Embryonic facial prominence (tissue), 1 donor: ENCODE data around the gene PKD1.

Experiments
- DNase-seq: peaks from one replicate; pipeline ENCODE4 v3.0.0-alpha.2; 2016; ENCODE audit errors: extremely low spot score

Gene PKD1

DNA sequence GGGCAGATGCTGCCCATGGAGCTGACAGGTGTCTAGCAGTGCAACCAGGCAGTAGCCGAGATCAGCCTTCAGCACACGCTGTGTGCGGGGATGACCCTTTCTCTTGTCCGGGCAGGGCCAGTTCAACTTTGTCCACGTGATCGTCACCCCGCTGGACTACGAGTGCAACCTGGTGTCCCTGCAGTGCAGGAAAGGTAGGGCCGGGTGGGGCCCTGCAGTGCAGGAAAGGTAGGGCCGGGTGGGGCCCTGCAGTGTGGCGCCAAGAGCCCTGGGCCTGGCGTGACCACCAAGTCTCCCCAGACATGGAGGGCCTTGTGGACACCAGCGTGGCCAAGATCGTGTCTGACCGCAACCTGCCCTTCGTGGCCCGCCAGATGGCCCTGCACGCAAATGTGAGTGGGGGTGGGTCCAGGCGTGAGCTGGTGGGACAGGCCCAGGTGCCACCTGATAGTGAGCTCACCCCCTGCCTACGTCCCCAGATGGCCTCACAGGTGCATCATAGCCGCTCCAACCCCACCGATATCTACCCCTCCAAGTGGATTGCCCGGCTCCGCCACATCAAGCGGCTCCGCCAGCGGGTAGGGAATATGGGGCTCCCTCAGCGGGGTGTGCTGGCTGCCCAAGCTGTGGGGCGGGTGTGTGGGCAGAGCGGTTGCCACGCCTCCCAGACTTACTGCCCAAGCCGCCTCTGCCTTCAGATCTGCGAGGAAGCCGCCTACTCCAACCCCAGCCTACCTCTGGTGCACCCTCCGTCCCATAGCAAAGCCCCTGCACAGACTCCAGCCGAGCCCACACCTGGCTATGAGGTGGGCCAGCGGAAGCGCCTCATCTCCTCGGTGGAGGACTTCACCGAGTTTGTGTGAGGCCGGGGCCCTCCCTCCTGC is 47.7 kb downstream of the PKD1 start:
- no peak for DNase-seq

DNA sequence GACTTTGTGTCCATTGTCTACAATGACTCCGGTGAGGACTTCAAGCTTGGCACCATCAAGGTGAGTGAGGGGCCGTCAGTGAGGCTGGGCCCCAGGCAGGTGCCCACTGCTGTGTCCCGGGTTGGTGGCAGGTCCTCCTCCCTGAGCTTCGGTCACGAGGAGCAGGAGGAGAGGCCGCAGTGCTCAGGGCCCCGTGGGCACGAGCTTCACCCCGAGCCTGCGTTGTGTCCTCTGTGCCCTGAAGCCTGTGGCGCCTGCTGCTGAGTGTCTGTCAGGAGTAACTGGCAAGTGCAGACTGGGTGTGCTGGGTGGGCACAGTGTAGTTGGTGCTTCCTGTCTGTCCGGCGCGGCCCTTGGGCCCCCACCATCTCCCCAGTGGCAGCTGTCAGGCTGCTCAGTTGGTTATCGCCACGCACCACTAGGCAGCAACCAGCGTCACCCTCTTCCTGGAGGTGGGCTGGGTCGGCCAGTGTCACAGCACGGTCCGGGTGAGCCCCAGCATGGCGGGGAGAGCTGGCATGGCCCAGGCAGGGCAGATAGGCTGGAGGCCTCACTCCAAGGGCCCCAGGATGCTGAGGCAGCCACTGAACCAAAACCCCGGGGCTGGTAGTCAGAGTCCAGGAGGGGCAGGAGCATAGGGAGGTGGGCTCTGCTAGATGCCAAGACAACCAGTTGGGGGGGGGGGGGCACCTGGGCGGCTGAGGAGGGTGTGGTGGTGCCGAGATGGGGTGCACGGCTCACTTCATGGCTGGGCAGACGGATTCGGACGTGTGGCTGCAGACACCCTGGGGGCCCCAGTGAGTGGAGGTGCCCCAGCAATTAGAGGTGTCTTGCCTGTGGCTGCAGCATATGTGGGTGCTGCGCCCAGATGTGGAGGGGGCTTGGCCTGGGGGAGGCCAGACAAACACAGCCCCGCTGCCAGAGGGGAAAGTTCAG is 48.6 kb downstream of the PKD1 start:
- DNase-seq = no peak

DNA sequence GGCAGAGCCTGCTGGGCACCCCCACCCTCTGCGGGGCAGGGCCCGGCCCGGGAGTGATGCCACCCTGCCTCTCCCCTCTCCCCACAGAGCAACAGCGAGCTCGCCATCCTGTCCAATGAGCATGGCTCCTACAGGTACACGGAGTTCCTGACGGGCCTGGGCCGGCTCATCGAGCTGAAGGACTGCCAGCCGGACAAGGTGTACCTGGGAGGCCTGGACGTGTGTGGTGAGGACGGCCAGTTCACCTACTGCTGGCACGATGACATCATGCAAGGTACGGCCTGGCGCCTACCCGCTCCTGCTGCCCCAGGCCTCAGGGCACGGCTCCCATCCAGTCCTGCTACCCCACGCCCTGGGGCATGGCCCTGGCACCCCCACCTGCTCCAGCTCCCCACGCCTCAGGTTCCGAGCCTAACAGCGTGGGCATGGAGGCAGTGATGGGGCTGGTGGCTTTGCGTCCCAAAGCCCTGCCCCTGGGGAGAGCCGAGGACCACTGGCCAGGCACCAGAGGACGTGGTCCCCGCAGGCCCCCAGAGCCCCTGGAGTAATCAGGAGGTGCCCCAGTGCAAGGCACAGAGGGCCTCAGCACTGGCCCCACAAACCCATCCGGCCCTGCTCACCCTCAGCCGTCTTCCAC is 49.5 kb downstream of the PKD1 start:
- no peak for DNase-seq

DNA sequence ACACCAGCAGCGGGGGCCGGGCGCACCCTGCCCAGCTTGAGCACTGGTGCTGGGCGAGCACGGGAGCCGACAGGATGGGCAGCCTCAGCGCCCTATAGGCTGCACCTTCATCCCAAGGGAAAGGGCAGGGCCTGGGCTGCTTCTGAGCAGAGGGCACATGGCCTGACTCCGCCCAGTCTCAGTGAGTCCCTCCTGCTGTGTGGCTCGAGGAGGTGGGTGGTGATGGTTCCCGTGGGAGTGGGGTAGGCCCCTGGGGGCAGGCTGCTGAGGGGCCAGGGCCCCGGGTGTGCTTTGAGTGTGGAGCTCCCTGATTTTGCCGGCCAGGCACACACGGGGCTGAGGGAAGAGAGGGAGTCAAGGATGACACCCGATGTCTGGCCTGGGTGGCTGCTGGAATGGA is 50.0 kb downstream of the PKD1 start:
- no peak for DNase-seq

DNA sequence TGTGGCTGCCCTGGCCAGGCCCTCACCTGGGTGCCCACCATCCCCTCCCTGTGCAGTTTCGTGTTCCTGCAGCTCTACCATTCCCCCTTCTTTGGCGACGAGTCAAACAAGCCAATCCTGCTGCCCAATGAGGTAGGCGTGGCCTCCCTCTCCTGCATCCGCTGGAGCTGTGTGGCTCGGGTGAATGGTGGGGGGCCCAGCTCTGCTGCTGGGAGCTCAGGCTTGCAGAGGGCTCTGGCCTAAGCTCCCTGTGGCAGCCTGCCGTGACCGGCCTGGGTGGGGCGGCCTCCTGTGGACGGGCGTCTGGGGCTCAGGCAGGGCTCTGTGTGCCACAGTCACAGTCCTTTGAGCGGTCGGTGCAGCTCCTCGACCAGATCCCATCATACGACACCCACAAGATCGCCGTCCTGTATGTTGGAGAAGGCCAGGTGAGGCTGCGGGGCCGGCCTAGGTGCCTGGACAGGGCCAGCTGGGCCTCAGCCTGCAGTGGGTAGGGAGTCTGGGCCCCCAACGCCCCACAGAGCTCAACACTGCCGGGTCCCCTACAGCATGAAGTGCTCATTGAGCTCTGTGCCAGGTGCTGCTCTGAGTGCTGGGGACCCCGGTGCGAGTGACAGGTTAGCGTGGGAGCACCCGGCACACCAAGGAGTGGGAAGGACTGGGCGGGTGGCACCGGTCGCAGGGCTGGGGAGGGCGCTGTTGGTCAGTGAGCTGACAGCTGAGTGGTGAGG is 50.6 kb downstream of the PKD1 start:
- DNase-seq = no peak

DNA sequence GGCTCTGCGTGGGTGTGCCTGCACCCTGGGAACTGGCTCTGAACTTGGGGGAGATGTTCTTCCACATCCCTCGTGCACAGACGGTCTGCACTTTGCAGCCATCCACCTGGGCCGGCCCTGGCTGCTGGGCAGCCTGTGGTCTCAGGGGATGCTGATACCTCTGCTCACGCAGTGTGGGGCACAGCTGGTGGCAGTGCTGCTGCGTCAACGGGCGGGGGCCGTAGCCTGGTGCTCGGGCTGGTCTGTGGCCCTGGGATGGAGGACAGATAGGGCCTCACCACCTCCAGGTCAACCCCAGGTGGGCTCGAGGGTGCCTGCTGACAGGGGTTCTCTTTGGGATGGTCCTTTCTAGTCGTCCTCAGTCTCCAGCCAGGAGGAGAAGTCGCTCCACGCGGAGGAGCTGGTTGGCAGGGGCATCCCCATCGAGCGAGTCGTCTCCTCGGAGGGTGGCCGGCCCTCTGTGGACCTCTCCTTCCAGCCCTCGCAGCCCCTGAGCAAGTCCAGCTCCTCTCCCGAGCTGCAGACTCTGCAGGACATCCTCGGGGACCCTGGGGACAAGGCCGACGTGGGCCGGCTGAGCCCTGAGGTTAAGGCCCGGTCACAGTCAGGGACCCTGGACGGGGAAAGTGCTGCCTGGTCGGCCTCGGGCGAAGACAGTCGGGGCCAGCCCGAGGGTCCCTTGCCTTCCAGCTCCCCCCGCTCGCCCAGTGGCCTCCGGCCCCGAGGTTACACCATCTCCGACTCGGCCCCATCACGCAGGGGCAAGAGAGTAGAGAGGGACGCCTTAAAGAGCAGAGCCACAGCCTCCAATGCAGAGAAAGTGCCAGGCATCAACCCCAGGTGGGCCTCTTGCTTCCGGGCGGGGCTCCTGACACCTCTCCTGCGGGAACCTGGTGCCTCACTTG is 51.6 kb downstream of the PKD1 start:
- no peak for DNase-seq

DNA sequence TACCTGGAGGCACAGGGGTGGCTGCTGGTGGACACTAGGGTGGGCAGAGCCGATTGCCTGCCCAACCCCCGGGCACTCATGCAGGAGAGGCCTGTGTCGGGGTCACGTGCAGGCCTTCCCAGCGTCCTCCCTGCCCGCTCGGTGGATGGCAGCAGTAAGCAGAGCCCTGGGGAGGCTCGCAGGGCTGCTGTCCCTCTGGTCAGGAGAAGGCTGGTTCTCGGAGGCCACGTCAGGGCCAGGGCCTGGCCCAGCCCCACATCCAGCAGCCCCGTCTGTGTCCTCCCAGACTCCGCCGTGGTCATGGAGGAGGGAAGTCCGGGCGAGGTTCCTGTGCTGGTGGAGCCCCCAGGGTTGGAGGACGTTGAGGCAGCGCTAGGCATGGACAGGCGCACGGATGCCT is 52.3 kb downstream of the PKD1 start:
- no peak for DNase-seq

DNA sequence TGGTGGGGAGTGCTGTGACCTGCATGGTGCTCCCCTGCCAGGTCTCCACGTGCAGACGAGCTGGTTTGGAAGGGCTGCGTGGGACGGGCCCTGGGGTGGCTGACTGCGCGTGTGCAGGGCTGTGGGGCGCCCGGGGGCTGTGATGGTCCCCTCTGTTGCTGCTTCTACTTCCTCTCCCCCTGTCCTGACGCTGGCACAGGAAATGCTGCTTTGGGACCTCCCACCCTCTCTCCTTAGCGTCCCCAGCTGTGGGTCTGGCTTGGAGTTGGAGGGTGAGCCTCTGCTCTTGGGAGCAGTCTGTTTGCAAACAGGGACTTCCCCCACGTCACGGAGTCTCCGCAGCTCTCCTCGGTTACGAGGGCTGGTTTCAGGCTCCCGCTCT is 52.7 kb downstream of the PKD1 start:
- no peak for DNase-seq

DNA sequence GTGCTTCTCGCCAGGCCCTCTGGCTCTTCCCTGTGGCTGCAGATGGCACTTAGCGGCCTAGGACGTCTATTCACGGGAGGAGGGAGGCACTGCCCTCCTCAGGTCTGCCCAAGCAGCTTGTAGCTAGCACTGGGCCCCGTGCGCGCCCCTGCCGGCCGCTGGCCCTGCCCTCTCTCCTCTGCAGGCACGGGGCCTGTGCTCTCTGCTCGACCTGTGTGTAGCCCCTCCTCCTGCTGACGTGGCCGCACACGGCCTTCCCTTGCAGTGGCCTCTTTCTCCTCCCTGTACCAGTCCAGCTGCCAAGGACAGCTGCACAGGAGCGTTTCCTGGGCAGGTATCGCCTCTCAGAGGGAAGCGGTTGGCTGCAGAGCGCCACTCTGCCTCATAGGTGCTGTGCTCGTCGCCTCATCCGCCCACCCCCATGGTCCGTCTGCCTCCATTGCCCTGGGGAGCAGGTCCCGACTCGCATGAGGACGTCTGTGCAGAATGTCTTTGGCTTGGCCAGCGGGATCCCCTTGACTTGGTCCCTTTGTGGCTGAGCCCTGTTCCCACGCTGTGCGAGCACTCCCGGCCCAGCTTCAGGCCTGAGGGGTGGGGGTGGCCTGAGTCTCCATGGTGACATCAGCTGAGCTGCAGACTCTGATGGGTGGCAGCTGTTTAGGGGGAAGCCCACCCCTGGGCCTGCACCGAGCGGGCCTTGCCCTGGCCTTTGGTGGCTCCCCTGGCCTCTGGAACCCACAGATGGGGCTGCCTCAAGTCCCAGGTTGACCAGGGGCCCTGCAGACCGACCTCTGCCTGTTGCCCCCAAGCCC is 53.3 kb downstream of the PKD1 start:
- DNase-seq = no peak

DNA sequence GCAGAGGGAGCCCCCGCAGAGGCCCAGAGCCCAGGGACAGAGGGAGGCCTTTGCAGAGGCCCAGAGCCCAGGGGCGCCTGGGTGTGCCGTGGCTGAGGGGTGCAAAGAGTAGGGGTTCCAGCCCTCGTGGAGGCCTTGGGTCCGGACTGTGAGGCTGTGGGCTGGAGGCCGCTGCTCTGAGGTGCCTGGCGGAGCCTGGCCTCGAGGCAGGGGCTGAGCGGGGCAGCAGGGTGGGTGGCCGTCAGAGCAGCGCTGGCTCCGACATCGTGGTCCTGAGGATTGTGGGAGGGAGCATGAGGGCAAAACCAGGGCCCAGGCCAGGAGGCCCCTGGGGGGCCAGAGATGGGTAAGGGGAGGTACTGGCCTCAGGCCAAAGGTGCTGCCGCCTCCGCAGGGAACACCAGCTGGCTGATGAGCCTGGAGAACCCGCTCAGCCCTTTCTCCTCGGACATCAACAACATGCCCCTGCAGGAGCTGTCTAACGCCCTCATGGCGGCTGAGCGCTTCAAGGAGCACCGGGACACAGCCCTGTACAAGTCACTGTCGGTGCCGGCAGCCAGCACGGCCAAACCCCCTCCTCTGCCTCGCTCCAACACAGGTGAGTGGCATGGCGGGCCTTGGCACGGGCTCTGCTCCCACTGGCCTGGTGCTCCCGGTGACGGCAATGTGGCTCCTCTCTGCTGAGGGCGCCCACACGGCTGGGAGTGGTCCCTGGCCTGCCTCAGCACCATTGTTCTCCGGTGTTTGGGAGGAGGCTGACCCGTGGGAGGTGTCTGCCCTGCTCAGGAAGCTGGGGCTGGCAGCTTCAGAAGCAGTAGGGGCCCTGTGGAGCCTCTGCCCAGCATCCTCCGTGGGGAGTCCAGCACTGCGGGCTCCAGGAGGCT is 54.3 kb downstream of the PKD1 start:
- no peak for DNase-seq

DNA sequence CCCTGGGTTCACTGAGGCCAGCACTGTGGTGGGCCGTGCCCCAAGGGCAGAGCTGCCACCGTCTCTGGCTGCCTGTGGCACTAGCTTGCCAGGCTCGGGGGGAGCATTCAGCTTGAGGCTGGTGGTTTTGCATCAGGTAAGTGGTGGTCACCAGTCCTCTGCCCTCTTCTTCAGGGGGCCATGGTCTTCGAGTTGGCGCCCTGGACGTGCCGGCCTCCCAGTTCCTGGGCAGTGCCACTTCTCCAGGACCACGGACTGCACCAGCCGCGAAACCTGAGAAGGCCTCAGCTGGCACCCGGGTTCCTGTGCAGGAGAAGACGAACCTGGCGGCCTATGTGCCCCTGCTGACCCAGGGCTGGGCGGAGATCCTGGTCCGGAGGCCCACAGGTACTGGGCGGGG is 55.7 kb downstream of the PKD1 start:
- DNase-seq = no peak

DNA sequence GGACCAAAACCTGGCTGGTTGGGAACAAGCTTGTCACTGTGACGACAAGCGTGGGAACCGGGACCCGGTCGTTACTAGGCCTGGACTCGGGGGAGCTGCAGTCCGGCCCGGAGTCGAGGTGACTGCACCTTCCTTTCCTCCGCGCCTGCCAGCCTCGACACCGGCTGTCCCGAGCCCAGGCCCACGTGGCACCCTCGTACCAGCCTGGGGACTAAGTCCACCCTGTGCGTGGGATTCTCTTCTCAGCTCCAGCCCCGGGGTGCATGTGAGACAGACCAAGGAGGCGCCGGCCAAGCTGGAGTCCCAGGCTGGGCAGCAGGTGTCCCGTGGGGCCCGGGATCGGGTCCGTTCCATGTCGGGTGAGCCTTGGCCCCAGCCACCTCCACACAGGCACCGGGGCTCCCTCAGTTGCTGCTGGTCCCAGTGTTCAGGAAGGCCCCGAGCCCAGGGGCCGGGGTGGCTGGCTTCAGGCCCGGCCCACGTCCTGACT is 56.3 kb downstream of the PKD1 start:
- no peak for DNase-seq

DNA sequence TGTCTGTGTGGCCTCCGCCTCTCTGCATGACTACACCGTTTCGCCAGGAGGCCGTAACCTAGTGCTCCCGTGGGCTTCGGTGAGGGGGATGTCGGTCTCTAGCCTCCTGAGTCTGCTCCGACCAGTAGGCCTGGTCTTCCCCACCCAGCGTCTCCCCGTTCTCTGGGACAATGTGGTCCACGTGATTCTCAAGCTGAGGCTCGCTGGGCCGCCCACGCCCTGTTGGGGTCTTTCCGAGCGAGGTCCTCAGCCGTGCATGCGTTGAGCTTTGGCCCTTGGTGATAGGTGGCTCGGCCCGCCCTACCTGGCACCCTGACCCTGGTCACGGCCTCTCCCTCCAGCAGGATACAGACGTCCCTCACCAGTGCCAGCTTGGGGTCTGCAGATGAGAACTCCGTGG is 57.0 kb downstream of the PKD1 start:
- DNase-seq = no peak

DNA sequence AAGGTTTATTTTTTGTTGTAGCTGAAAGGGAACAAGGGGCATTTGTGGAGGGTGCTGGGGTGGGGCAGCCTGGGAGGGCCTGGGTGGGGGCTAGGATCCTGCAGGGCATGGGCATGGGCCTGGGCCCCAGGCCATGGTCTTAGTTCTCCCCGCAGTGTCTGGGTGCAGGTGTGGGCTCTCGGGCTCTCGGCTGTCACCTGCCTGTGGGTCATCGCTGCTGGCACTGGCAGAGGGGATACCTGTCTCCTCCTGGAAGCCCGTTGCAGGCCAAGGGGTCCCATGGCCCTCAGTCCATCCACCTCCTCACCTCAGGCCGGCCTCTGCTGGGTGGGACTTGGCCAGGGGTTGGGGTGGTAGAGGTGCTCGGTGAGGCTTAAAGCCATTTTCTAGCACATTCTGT is 57.6 kb downstream of the PKD1 start:
- DNase-seq = no peak

DNA sequence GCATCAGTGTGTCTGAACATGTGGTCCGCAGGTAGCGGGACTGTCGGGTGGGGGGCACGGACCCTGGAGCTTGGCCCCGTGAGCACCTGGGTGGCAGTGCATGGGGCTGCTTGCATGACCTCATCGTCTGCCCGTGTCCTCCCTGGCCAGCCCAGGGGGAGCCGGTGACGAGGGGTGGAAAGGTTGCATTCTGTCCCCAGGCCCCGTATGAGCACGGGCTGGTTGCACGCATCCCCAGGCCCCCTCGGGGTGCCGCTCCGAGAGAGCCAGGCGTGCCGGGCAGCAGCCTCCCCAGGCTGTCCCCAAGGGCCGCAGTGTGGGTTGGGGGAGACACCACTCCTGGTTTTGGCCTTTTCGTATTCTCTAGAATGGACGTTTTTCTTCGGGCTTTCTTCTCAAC is 58.0 kb downstream of the PKD1 start:
- no peak for DNase-seq

DNA sequence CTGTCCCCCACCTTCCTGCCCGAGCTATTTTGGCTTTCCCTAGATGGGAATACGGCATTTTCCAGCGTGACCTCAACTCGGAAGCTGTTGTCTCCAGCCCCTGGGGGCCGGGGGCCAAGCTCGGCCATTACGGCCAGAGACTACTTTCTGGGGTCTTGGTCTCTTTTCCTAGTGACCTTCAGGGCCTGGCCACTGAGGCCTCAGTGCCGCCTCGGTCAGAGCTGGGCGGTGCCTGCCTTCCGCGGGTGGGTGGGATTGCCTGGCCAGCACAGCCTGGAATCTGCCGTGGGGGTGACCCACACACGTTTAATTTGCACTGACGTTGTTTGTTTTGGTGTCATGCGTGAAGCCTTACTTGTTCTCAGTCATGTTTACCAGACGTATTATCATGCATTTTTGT is 58.7 kb downstream of the PKD1 start:
- no peak for DNase-seq

DNA sequence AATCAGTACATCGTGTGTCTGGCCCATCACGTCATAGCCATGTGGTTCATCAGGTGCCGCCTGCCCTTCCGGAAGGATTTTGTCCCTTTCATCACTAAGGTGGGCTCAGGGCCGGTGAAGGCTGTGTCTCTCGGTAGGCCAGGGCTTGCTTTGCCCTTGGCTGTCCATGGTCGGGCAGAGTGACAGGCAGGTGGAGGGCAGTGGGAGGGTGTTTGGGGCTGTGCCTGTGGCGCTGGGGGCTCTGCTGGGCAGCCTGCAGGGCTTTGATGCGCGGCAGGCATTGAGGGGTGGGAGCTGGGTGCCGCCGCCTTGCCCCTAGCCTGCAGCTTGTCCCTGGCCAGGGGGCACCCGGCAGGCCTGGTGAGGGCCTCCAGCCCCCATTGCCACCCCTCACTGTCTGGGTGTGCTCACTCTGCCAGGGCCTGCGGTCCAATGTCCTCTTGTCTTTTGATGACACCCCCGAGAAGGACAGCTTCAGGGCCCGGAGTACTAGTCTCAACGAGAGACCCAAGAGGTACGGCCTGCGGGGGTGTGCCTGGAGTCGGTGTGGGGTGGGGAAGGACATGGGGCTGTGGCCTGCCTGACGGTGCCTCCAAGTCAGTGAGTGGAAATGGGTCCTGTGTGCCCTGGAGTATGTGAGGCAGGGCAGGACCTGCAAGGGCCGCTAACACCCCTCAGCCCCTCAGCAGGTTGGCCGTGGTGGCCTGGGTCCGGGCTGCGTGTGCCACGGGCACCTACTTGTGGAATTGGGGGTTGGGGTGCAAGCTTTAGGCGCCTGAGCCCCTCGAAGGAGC is 59.4 kb downstream of the PKD1 start:
- no peak for DNase-seq

DNA sequence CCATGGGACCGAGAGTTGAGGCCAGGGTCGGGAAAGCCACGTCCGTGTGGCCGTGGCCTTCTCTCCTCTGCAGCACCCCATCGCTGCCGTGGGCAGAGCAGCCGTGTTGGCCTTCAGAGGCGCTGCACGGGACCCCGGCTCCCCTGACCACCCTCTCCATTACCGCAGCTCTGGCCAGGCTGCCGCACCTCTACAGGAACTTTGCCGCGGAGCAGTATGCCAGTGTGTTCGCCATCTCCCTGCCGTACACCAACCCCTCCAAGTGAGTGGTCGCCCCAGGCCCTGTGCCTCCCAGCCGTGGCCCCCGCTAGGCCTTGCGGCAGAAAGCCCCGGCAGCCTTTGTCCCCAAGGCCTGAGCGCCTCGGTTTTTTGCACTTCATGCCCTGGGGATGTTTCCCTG is 60.1 kb downstream of the PKD1 start:
- no peak for DNase-seq
